Activated CD8-positive, alpha-beta T cell treated with anti-CD3 and anti-CD28 coated beads for 36 hours (primary cell): Measurements from ENCODE around the gene TMEM182. TPM values are rescaled to one million over a fixed set of nuclear protein-coding genes. Genes with fewer than 3 reads are reported as not detected.

Source experiments
- ATAC-seq: fragments of 200-7000 bp; cut with Tn5 transposase; one replicate; pipeline ENCODE4 v1.10.0; 2021; ENCODE audit warnings: mild to moderate bottlenecking, moderate library complexity
- CTCF ChIA-PET: fragments of 350-600 bp; sonication (Branson Sonifier 250); formaldehyde crosslinking; loops from one replicate; lab custom pipeline; 2021; ENCODE audit warnings: antibody characterized with exemption; lab: Charles Lee
- POLR2A ChIA-PET: fragments of 350-600 bp; sonication (Branson Sonifier 250); formaldehyde crosslinking; loops from one replicate; lab custom pipeline; 2021; ENCODE audit warnings: antibody characterized with exemption; lab: Charles Lee
- DNase-seq: peaks from one replicate; pipeline ENCODE4 v3.0.0-alpha.2; 2020
- H3K27ac Mint-ChIP-seq: one replicate; pipeline ENCODE4 v1.8.0; 2021; ENCODE audit warnings: mild to moderate bottlenecking, mixed read lengths
- H3K27me3 Mint-ChIP-seq: one replicate; pipeline ENCODE4 v1.8.0; 2021; ENCODE audit warnings: mixed read lengths
- H3K36me3 Mint-ChIP-seq: one replicate; pipeline ENCODE4 v1.8.0; 2021; ENCODE audit warnings: low read depth, mixed read lengths
- H3K4me1 Mint-ChIP-seq: one replicate; pipeline ENCODE4 v1.8.0; 2021; ENCODE audit warnings: low read depth, mixed read lengths
- H3K4me3 Mint-ChIP-seq: one replicate; pipeline ENCODE4 v1.8.0; 2021; ENCODE audit warnings: mild to moderate bottlenecking, moderate library complexity, mixed read lengths
- H3K9me3 Mint-ChIP-seq: one replicate; pipeline ENCODE4 v1.8.0; 2021; ENCODE audit warnings: mixed read lengths
- CTCF ChIP-seq: fragments of 200-600 bp; IDR thresholded peaks from one replicate; pipeline ENCODE4 v1.8.0; 2022; ENCODE audit warnings: antibody characterized with exemption, mild to moderate bottlenecking
- intact Hi-C: fragments of 100-400 bp; cut with micrococcal nuclease; formaldehyde crosslinking; loops from one replicate; pipeline ENCODE4 v1.10.0; 2022
- total RNA-seq, 2 experiments: library from RNA; stranded (reverse); gene quantifications; one replicate each; pipeline ENCODE4 v1.2.3, GENCODE V29; 2021

TMEM182 gene
- total RNA-seq, 2 experiments from 2014 or later: 4.4 to 5.3 TPM

GRCh38 chr2:102771114-102771513 is 9.3 kb downstream of the TMEM182 start:
- intact Hi-C loops: no loop called here
- Mint-ChIP-seq H3K27ac (no peak overlapping the region), H3K27me3 (no peaks in the 10 kb centered on the region), H3K4me1 (no peaks in the 10 kb centered on the region), H3K9me3 (no peaks in the 10 kb centered on the region), H3K36me3 (peaks cover 15% of the 10 kb centered on the region), H3K4me3 (no peak overlapping the region)
- ATAC-seq: no peak
- ChIA-PET CTCF (interaction anchor here (1.6 kb wide), 1 partner anchor 18 kb away, joined by 6 read pairs; no protein-coding TSS in a partner anchor), POLR2A (no interaction called here)
- no peak for TF ChIP-seq CTCF
- no peak for DNase-seq

DNA sequence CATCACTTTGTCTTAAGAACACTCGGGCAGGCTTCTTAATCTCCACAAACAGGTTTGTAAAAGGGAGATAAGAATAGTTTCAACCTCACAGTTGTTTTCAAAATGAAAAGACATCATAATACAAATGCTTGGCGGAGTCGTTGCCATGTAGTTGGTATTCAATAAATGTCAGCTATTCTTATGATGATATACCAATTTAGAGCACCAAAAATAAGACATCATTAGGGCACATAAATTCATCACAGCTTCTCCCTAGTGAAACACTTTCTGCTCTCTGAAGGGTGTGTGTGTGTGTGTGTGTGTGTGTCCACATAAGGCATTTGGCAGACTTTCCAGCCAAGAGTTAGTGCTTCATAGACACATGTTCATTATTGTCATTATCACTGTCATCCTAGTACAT is 10.8 kb downstream of the TMEM182 start:
- Mint-ChIP-seq H3K4me3 (no peak overlapping the region), H3K27me3 (no peaks in the 10 kb centered on the region), H3K9me3 (no peaks in the 10 kb centered on the region), H3K36me3 (peaks cover 18% of the 10 kb centered on the region), H3K27ac (no peak overlapping the region), H3K4me1 (no peaks in the 10 kb centered on the region)
- CTCF ChIA-PET: interaction anchor here (0.6 to 1.6 kb wide), 3 partner anchors 19 to 67 kb away, joined by 5 to 7 read pairs (median 7); no protein-coding TSS in a partner anchor
- no peak for DNase-seq
- ATAC-seq: no peak
- no peak for TF ChIP-seq CTCF
- intact Hi-C loops: no loop called here
- POLR2A ChIA-PET: no interaction called here

DNA sequence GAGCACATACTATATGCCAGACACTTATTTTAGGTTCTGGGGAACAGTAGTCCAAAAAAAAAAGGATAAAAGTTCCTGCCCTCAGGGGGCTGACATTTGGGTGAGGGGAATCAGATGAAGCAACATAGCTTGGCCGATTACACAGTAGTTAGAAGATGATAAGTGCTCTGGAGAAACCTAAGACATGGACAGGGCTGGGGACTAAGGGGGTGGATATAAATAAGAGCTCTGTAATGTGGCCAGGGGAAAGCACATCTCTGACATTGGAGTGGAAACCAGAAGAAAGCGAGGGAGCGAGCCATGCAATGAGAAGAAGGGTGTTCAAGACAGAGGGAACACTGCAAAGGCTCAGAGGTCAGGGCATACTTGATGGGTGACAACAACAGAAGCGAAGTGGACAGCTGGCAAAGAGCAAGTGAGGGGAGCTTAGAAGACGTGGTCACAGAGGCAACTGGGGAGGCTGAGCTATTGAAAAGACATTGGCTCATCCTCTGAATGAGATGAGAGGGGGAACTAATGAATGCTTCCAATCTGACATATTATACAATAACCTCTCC is 11.4 kb downstream of the TMEM182 start:
- Mint-ChIP-seq H3K4me3 (no peak overlapping the region), H3K36me3 (peaks cover 13% of the 10 kb centered on the region), H3K4me1 (no peaks in the 10 kb centered on the region), H3K27me3 (no peaks in the 10 kb centered on the region), H3K27ac (no peak overlapping the region), H3K9me3 (no peaks in the 10 kb centered on the region)
- no peak for DNase-seq
- intact Hi-C loops: no loop called here
- ATAC-seq: no peak
- POLR2A ChIA-PET: no interaction called here
- CTCF ChIA-PET: interaction anchor here (1.5 to 1.6 kb wide), 2 partner anchors 20 to 33 kb away, joined by 7 read pairs; no protein-coding TSS in a partner anchor
- no peak for TF ChIP-seq CTCF

- Mint-ChIP-seq H3K27ac (no peak overlapping the region), H3K36me3 (peaks cover 16% of the 10 kb centered on the region), H3K27me3 (no peaks in the 10 kb centered on the region), H3K4me3 (no peak overlapping the region), H3K4me1 (peaks cover 4% of the 10 kb centered on the region), H3K9me3 (no peaks in the 10 kb centered on the region)
- intact Hi-C loops: no loop called here
- TF ChIP-seq CTCF: no peak
- ChIA-PET CTCF (interaction anchor here (0.8 to 2.4 kb wide), 2 partner anchors 24 to 28 kb away, joined by 3 to 6 read pairs; no protein-coding TSS in a partner anchor), POLR2A (no interaction called here)
- ATAC-seq (no peak), DNase-seq (no peak)
Observed at GRCh38 chr2:102778260-102778659, 16.4 kb downstream of the TMEM182 start.

DNA sequence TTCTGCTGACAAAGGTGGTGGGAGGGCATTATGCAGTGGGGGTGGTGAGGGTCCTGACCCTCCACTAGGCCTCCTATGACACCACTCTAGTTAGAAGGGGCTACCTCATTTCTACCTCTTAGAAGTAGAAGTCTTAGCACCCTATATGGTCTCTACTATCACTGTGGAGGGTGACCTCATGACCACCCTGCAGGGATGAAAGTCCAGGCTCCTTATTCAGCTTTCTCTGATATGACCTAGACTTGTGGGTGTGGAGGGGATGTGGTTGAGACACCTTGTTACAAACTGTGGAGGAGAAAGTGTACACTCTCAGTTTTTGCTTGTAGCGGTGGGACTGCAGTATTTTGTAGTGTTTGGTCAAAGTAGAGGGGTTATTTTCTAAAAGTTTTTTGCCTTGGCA is 18.6 kb downstream of the TMEM182 start:
- TF ChIP-seq CTCF: no peak
- DNase-seq: peak; percentile 36
- CTCF ChIA-PET: no interaction called here
- peak; percentile 62 for ATAC-seq
- no peaks in the 10 kb centered on the region for H3K9me3 Mint-ChIP-seq
- H3K27ac Mint-ChIP-seq: no peak overlapping the region
- intact Hi-C loops: no loop called here
- POLR2A ChIA-PET: no interaction called here
- H3K4me1 Mint-ChIP-seq: peaks cover 4% of the 10 kb centered on the region
- no peaks in the 10 kb centered on the region for H3K27me3 Mint-ChIP-seq
- peaks cover 13% of the 10 kb centered on the region for H3K36me3 Mint-ChIP-seq
- H3K4me3 Mint-ChIP-seq: no peak overlapping the region
